Measurements from ENCODE around the gene BEND2.
"Not testable (repeated sequence)": the region's sequence is repeated elsewhere in the genome, so short reads cannot be mapped to it uniquely, and the experiment has no call there.

The BEND2 gene

DNA sequence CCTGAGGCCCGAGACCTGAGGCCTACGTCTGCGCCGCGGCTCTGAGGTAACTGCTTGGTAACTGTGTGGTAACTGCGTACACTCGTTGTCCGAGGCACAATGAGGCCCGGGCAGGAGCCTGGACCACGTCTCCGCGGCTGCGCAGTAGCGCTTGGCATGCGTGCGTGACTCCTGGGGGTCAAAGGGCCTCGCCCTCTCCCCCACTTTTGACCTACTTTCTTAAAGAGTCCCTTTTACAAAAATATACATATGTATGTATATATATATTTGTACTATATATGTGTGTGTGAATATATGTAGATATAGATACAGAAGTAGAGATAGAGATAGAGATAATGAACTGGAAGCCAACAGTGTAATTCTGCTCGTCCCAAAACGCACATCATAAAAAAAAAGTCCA, at the start of gene BEND2:
TSS of gene BEND2 (minus strand) at position 101 of the 400 bp plus-strand sequence. CDS start 136 bp downstream, outside the sequence.
- no peak for DNase-seq (ENCODE audit: low spot score)

DNA sequence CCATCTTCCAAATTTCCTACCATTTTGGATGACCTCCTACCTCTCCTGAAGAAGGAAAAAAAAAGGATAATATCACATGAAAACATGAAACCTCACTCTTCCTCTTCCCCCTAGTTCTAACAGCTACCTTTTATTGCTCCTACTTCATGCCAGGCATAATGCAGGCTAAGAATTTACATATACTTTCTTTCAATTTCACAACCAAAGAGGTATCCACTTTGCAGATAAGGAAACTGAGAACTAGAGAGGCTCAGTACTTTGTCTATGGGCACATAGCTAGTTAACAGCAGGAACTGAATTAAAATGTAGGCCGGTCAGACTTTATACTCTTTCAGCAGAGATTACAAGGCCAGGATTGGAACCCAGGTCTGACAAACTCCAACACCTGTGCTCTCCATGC, 34.4 kb upstream of the BEND2 start:
- no peak for DNase-seq (ENCODE audit: low spot score)

DNA sequence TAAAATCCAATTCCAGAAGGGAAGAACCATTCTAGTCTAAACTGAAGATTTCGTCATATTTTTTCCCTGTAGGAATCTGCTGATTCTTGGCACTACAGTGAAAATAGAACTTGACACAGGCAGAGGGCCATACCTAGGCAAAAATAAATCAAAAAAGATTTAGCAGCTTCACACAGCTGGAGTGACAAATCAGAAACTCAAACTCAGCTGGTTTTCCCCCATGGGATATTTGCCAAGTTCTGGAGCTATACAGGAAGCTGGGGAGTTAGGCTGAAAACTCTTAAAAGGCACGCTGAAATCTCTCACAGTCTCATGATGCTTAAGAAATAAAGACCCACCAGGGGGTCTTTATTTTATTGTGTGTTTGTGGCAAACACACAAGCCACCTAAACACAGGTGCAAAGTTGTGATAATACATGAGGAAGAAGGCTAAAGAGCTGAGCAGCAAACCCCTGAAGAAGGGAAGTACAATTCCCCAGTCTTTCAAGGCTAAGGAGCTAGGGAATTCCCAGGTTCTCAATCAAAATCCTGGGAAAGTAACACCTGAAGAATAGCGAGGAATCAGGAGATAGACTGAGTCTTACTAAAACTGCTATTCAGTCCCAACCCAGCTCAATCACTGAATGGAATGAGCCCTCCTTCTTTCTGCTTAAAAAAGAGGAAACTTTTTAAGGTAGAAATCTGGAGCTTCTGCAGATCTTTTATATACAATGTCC, 32.1 kb upstream of the BEND2 start:
- no peak for DNase-seq (ENCODE audit: low spot score)

DNA sequence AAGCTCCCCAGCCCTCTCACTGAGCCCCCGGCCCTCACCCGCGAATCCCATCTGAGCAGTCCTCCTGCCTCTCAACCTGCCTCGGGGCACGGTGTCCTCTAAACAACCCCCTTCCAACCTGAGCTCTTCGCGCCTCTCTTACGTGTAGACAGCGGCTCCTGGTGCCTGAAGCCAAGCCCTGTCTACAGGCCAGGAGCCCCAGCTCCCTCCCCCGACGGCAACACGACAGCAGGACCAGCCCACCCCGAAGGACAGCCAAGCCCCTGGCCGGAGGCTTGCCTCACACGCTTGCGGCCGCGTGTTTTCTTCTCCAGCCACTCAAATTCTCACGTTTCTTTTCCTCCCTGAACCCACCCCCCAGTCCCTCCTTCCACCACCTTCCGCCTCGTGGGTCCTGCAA, 9.0 kb upstream of the BEND2 start:
- not testable (repeated sequence) for DNase-seq (ENCODE audit: low spot score)

DNA sequence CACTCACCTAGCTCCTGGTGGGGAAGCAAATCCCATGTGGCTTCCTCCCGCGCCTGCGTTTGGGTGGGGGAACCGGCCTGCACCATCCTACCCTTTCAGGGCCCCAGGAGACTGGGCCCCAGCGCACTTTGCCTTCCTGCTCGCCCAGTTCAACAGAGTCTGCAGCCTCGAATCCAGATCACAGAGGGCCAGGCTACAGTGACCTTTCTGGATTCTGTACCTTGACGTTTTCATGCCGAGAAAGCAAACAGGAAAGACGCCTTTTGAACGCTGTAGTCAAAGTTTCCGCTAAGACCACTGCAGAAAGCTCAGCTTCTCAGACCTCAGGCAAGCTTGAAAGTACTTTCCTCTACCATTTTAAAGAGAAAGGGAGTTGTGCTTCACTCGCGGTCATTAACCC, 7.4 kb upstream of the BEND2 start:
- no peak for DNase-seq (ENCODE audit: low spot score)

DNA sequence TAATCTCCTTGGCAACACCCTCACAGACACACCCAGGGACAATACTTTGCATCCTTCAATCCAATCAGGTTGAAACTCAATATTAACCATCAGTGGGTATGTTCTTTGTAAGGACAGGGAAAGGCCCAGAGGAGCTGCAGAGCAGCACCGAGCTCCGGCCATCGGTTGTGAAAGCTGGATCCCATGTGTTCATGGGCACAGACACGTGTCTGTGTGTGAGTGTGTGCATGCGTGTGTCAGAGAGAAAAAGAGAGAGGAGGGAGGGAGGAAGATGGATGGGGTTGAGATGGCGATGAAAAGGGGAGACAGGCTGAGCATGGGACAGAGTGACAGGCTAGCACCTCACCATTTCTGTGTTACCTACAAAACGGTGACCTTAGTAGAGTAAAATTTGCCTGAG, 6.8 kb upstream of the BEND2 start:
- no peak for DNase-seq (ENCODE audit: low spot score)

DNA sequence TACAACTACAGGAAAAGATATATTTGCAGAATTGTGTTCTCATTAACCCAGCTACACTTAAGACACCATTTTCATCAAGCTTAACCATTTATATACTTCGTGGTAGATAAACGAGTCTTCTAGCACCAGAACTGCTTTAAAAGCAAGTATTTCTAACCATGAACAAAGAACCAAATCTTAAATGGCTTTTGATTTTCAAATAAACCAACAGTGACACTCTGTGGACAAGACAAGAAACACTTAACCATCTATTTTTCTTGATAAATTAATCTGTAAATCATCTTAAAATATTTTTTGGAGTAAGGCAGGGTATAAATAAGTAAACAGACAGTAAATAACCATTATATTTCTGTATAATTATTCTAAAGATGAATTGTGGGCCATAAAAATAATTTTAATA, 10.2 kb downstream of the BEND2 start:
- no peak for DNase-seq (ENCODE audit: low spot score)

DNA sequence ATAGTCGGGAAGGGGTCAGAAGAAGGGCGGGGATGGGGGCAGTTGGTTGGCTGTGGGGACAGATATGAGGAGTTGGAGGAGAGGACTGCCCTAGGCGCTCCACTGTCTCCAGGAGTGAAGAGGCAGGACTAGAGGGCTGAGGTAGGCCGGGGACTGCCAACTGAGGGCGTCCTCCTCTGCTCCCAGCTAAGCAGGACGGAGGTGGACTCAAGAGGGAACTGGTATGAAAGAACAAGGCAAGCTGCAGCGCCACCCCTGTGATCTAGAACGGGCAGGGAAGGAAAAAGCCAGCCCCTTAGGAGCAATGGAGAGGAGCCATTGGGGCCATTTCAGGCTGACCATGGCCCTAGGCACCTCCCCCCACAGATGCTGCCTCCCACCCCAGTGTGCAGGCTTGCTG, 14.0 kb downstream of the BEND2 start:
- no peak for DNase-seq (ENCODE audit: low spot score)

DNA sequence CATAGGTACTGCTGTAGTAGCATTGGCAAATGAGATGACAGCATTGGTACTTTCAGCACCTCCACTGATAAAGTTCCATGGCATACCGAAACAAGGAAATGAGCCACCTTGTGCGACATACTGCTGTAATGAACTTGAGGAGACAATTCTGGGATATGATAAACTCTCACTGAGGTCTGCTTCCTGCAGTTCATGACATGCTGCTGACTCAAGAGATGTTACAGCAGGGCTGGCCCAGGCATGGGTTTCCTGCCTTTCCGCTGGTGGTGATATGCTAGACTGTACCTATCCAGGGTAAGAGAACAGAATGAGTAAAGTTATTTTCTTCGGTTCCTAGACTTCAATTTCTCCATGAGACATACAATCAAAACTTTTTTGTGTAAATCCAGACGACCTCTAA, 17.1 kb downstream of the BEND2 start:
- DNase-seq (ENCODE audit: low spot score), result no peak

DNA sequence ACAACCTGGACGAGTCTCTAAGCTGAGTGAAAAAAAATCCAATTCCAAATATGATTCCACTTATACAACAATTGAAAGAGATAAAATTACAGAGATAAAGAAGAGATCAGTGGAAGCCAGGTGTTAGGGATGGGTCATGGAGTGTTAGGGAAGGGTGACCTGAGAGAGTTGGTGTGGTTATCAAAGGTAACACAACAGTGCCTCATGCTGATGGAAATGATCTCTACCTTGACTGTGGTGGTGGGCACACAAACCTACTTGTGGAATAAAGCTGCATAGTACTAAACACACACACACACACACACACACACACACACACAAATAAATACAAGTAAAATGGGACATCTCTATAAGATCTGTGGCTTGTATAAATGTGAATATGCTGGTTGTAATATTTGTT, 26.0 kb downstream of the BEND2 start:
- no peak for DNase-seq (ENCODE audit: low spot score)

DNA sequence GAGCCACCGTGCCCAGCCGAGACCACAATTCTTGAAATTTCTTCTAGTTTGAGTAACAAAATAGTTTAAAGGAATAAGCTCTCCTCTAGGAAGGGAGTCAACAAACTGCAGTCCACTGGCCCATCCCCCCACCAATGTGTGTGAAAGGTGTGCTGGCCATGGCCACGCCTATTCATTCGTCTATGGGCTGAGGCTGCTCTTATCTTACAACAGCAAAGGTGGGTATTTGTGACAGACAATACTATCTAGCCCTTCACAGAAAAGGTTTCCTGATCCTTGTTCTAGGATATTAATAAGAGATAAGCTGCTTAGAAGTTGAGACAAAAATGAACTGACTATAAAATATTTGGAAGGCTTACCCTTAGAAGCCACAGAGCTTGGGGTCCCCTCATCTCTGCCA, 41.2 kb downstream of the BEND2 start:
- DNase-seq (ENCODE audit: low spot score), result no peak

DNA sequence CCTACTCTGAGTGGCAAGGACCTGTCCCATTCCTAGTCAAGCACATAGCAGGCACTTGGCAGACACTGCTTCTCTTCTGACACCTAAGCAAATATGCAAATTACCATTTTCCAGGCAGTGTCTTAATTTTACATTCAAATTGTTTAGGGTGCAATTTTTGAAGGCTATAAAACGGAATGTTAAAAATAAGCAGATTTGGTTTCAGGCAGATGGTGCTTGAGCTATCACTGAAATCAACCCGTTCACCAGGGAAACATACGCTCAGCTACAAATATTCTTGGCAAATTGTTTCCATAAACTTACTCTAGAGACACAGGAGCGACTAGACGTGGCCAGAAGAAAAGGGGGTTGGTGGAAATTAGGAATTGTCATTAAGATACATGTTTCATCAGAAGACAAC, 45.7 kb downstream of the BEND2 start:
- DNase-seq (ENCODE audit: low spot score), result no peak

DNA sequence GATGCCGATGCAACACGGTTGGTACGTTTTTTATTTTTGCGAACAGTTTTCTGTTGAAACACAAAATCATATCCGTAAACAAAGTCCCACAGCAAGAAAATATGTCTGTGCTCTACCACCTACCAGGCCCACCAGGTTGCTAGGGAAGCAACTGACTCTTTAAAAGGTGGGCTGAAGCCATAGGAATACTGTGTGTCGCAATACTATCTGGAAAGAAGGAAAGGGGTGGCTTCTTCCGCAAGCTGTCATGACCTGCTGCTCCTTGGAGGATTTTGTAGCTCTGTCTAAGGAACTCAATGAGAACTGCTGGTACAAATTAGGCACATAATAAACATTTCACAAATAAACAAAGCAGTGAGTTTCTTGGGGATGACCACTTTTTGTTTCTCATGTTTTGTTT, 46.5 kb downstream of the BEND2 start:
- no peak for DNase-seq (ENCODE audit: low spot score)

DNA sequence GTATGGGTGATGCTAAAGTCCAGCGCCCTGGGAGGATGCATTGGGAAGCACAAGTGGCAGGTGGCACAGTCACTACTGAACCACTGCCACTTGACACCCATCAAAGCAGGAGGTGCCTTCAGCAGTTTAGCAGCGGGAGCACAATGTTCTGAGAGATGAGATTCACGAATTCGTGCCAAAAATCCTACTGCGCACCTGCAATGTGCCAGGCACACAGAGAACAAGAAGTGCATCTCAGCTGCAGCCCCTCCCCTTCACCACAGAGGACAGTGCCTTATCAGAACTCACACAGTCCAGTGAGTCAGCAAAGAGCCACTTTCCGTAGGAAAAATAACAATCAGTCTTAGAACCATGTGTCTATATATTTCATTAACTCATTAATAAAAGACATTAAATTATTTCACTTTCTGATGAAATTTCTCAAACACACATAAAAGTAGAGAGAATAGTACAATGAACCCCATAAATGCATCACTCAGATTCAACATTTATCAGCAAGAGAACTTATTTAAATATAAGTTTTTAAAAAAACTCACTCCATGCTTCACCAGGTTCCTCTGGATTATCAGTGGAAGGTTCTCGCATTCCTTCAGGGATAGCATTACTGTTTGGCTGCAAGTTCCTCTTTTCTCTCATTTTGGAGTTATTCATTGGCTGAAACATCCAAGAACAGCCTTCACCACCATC, 47.0 kb downstream of the BEND2 start:
- DNase-seq (ENCODE audit: low spot score), result no peak

DNA sequence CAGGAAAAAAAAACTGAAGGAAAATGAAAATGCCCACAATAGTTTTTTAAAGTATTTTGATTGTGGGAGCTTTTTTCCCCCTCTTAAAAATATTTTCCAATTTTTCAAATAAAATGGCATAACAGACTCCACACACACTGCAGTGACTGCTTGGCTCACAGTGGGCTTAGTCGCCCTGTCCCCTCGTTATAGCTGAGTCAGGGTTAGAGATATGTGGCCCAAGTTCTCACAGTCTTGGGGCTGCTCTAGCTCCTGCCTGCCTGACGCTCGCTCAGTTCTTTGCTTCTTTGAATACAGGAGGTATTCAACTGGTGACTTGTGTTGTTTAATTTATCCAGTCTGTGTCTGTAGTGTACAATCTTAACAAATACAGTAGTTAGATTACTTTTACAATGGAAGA, 47.7 kb downstream of the BEND2 start:
- no peak for DNase-seq (ENCODE audit: low spot score)

DNA sequence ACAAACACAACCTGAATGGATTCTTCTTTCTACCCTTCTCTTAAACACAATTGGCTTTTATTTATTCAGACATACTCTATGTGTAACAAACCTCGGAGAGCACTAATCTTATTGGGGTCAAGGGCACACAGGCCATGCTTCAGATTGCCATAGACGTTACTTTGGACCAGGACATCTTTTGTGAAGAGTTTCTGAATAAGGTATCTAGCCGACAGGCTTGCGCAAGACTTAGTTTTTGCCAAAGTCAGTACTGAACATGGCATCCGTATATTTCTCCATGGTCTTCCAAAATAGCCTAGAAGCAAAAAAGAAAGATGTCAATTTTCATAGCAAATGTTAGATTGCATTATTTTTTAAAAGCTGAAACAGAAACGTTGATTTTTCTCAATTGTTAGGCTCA, 49.8 kb downstream of the BEND2 start:
- no peak for DNase-seq (ENCODE audit: low spot score)

DNA sequence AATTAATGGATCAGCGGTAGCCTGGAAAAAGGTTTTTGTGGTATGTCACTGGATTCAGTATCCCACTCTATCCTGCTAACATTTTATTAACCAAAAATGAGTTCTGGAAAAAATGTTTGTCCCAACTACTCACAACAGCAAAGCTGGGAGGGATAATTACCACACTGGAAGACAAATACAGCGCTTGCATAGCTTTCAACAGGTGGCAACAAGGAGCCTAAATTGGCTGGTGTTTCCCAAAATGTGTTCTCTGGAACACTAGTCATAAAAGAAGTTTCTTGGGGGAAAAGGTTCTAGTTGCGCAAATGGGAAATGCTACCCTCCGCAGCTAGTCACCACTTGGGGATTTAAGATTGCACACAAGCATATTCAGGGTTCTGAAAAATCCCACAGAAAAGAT, 54.6 kb downstream of the BEND2 start:
- DNase-seq (ENCODE audit: low spot score), result no peak

DNA sequence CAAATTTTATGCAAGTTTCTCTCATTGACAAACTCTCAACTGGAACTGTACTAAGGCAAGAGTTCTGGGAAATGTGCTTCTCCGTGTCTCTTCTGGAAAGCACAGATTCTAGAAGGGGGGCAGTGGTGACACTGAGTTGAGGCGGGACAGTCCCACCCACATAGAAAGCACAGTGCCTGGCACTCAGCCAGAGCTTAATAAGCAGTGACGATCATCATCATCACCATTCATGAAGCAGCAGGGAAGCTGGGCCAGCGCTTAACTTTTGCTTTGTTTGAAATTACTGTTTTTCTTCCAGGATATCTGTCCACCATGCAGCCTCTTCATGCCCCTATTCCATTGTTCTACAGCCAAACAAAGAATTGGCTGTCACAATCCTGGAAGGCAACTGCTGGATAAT, 60.3 kb downstream of the BEND2 start:
- DNase-seq (ENCODE audit: low spot score), result no peak

DNA sequence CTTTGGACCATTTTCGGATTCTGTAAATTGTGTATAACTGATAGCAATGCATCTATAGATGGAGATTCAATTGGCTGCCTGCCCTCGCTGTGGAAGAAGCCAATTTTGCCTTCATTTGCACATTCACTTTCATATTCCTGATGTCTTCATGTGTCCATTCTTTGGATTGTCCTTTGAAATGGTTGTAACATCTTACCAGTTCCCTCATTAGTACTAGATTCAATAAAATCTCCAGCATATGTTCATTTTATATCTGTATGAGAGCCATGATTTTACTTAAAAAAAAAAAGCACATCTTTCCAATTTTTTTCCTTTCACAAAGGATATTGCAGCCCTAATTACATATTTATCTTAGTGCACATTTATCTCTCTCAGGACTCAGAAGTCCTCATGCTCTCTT, 61.7 kb downstream of the BEND2 start:
- no peak for DNase-seq (ENCODE audit: low spot score)

DNA sequence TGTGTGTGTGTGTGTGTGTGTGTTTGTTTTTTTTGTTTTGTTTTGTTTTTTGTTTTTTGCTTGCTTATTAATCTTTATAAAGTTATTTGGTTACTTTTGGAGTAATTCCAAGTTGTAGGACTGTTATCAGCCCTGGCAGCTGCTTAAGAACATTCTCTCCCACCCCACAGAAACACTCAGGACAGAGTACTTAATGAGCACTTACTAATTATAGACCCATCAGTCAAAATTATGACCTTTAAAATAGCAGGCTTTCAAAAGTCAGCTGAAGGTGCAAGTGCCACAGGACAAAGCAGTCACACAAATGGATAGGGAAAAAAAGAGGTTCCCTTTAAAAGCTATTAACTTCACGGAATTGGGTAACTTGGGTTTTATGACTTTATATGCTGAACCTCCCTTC, 69.0 kb downstream of the BEND2 start:
- DNase-seq (ENCODE audit: low spot score), result no peak

DNA sequence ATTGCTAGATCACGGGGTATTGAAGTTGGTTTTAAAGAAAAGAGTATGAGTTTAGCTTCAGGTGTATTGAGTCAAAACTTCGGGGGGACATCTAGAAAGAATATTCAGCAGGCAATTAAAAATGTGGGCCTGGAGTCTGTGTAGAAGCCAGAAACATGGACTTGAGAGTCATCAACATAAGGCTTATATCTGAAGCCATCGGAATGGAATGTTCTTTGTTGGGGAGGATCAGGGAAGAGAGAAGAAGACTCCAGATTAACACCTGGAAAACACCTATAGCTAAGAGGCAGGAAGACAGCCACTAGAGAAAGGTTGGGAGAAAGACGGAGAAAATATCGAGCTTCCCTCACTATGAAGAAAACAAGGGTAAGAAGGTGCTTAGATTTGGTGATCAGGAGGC, 69.5 kb downstream of the BEND2 start:
- DNase-seq (ENCODE audit: low spot score), result no peak

DNA sequence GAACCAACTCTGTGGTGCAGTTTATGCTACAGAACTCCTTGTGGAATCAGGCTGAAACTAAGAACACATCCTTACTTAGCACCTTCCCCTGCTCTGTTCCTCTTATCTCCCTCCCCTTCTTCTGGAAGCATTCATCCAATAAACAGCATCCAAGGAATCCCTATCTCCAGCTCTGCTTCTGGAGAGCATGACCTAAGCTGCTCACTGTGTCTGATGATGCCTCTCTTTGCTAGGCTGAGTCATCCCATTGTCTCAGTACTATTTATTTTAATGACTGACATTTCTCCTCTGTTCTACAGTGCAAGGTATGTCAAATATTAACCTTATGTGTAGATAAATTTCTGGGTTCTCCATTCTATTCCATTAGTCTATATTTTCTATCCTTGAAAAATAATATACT, 71.2 kb downstream of the BEND2 start:
- no peak for DNase-seq (ENCODE audit: low spot score)

DNA sequence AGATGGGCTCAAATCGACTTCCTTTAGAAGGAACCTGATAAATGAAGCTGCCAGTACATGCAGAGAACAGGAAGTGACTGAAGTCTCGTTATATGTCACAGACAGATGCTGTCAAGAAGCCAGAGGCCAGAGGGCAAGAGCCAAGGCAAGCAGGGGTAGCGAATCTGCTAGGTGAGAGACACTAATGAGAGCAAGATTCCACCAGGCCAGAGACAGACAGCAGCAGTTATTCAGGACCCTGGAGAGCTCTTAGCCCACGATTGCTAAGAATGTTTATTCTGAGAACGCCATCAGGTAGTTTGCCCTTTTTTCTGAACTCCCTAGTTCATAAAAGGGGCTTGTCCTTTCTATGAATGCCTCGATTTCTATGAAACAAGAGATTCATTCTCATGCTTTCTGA, 73.7 kb downstream of the BEND2 start:
- no peak for DNase-seq (ENCODE audit: low spot score)

DNA sequence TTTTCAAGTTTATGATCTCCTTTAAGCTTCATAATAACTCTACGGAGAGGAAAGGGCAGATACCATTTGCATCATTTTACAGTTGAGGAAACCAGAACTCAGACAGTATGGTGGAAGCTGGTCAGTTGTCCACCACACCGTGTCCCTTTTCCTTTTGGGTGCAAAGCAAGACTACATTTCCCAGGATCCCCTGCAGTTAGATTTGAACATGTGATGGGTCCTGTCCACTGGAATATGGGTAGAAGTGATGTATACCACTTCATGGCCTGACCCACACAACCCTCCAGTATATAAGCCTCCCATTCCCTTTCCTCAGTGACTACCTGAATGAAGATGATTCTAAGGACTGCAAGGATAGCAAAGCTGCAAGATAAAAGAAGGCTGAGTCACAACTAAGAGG, 74.7 kb downstream of the BEND2 start:
- DNase-seq (ENCODE audit: low spot score), result no peak
